ENCODE measurements around the gene FOXF1. TPM values are rescaled to one million over a fixed set of nuclear protein-coding genes. Genes with fewer than 3 reads are reported as not detected.

Gene FOXF1
- total and polyA plus RNA-seq, 9 of the 15 experiments (the other 6 are each of a cell fraction or from before 2014, with no cell fraction given), result 0.04 TPM; not detected in 8

DNA sequence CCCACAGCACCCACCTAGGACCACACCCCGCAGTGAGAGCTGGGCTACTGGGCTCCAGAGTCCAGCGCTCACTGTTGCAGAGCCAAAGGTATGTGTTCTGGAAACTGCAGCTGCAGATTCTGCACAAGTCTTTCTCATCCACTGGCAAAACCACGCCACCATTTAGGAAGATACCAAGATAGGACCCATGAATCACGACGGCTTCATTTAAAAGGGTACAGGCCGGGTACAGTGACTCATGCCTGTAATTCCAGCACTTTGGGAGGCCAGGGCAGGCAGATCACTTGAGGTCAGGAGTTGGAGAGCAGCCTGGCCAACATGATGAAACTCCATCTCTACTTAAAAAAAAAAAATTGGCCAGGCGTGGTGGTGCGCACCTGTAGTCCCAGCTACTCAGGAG is 18.8 kb downstream of the FOXF1 start:
- no peak for DNase-seq (ENCODE audit: extremely low read depth in 1 of 4, low spot score in 3 of 4)
- TF ChIP-seq SNRNP70 (optimal IDR thresholded peaks at IDR 0.05; ENCODE audit: low read depth, low read length) (no peak), ZNF696 (CRISPR knock-in tag; conservative IDR thresholded peaks at IDR 0.05) (no peak), HNRNPK (IDR thresholded peaks at IDR 0.05; ENCODE audit: low read depth, low read length, poor library complexity, severe bottlenecking) (no peak), SLC30A9 (CRISPR knock-in tag; IDR thresholded peaks at IDR 0.05) (no peak), SAFB2 (IDR thresholded peaks at IDR 0.05; ENCODE audit: borderline replicate concordance, low read depth, low read length, severe bottlenecking) (no peak), MBD2 (IDR thresholded peaks at IDR 0.05; ENCODE audit: borderline replicate concordance, low read depth) (no peak), LCOR (CRISPR knock-in tag; IDR thresholded peaks at IDR 0.05) (no peak), ZKSCAN8 (CRISPR knock-in tag; IDR thresholded peaks at IDR 0.05) (no peak)
- TF ChIP-seq, protein P1, sequence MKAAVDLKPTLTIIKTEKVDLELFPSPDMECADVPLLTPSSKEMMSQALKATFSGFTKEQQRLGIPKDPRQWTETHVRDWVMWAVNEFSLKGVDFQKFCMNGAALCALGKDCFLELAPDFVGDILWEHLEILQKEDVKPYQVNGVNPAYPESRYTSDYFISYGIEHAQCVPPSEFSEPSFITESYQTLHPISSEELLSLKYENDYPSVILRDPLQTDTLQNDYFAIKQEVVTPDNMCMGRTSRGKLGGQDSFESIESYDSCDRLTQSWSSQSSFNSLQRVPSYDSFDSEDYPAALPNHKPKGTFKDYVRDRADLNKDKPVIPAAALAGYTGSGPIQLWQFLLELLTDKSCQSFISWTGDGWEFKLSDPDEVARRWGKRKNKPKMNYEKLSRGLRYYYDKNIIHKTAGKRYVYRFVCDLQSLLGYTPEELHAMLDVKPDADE (conservative IDR thresholded peaks at IDR 0.05; ENCODE audit: control insufficient read depth, low read depth, low read length), result no peak
- 42% methylated on average over 7 of the region's 8 CpGs for whole genome bisulfite sequencing (ENCODE audit: insufficient coverage, low coverage, missing lambda C conversion rate)
- ChIA-PET POLR2A (interaction anchor here (0.6 kb wide), 1 partner anchor 166 kb away, joined by 3 read pairs; no protein-coding TSS in a partner anchor), CTCF (ENCODE audit: low intra/inter-chr PET ratio) (no interaction called here)
- Histone ChIP-seq H3K9me1 (ENCODE audit: control insufficient read depth, insufficient read depth, low read length) (peaks cover 3% of the 10 kb centered on the region), H3K27ac (ENCODE audit: extremely low read depth, low read depth, low read length) (no peak overlapping the region), H3K79me2 (ENCODE audit: control insufficient read depth, insufficient read depth, low read length) (no peaks in the 10 kb centered on the region), H3K4me1 (replicated peaks in 1 of 2; ENCODE audit: control insufficient read depth in 2 of 2, insufficient read depth in 2 of 2, low read length in 2 of 2) (peaks cover 0 to 6% of the 10 kb centered on the region in 2 experiments; a peak in 1 of 5 replicates), H3K36me3 (ENCODE audit: control insufficient read depth, insufficient read depth, low read length) (no peaks in the 10 kb centered on the region), H3K9me3 (replicated peaks; ENCODE audit: control insufficient read depth, insufficient read depth, low read depth, low read length) (no peaks in the 10 kb centered on the region), H4K20me1 (replicated peaks; ENCODE audit: control insufficient read depth, insufficient read depth, low read length) (no peaks in the 10 kb centered on the region; the same call in 1 of the 2 replicates), H3K9ac (ENCODE audit: insufficient read depth in 1 of 2, low read depth in 2 of 2, low read length in 2 of 2) (no peak overlapping the region), H3K4me3 (no peak overlapping the region), H3K27me3 (ENCODE audit: control insufficient read depth in 2 of 2, insufficient read depth in 2 of 2, low read length in 2 of 2) (peaks cover 8 to 17% of the 10 kb centered on the region in 2 experiments; a peak in 3 of 5 replicates), H2AFZ (ENCODE audit: low read depth, low read length) (no peak overlapping the region), H3K4me2 (ENCODE audit: insufficient read depth, low read length) (no peak overlapping the region)
- no peak for ATAC-seq
- in situ Hi-C loops (cut with MboI), result no loop called here
- intact Hi-C loops (cut with micrococcal nuclease), result loop anchor here (10.0 kb wide), 1 partner anchor 274 kb away; no protein-coding TSS in a partner anchor
- no peak for FAIRE-seq
- no TSS peak for BruUV-seq (replicated peaks)

All from K562 (cell line).